ENCODE data around the gene HELZ. TPM values are rescaled to one million over a fixed set of nuclear protein-coding genes. Genes with fewer than 3 reads are reported as not detected.
A peak's percentile ranks its signal among the peaks of the same experiment; 100 is the strongest.

HELZ gene
- polyA plus RNA-seq, 3 donors: 24.8 to 44.1 (median 39.9) TPM

DNA sequence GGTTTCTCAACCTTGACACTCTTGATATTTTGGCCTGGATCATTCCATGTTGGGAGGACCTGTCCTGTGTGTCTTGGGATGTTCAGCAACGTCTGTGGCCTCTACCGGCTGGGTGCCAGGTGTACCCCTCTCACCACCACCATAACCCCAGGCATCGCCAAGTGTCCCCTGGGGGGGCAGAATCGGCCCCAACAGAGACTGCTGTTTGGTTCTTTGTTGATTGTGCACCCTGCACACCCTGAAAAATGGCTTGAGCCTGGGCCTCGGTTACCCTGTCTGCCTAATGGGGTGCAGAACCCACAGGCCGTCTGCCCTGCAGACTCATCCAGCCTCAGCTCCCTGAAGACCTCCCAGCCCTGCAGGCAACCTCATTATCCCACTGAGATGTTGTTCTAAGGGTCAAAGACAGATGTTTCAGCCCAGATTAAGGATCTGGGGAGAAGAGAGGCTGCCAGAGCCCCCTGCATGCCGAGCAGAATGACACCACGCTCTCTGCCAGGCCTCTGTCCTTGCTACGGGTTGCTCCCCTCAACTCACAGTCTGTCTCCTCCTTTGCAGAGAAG, 191.5 kb downstream of the HELZ start:
- 95% methylated on average over 5 of the region's 9 CpGs for WGBS (ENCODE audit: insufficient coverage)
- Histone ChIP-seq H2AFZ (ENCODE audit: insufficient read depth, low read depth, low read length, poor library complexity, severe bottlenecking) (no peak overlapping the region), H3K9me3 (replicated peaks in 1 of 2; ENCODE audit: control insufficient read depth in 1 of 2, insufficient read depth in 1 of 2, low read length in 2 of 2) (peaks cover 12 to 13% of the 10 kb centered on the region in 2 donors), H3K27me3 (ENCODE audit: control insufficient read depth in 2 of 2, insufficient read depth in 2 of 2, low read length in 2 of 2) (no peaks in the 10 kb centered on the region), H3K4me1 (ENCODE audit: control insufficient read depth in 1 of 2, insufficient read depth in 2 of 2, low read length in 2 of 2) (no peaks in the 10 kb centered on the region), H3K27ac (ENCODE audit: low read depth in 1 of 2, low read length in 2 of 2) (no peak overlapping the region), H3K79me2 (ENCODE audit: insufficient read depth, low read length) (no peaks in the 10 kb centered on the region), H3K9ac (ENCODE audit: insufficient read depth, low read length, poor library complexity, severe bottlenecking) (no peak overlapping the region), H3K4me2 (replicated peaks; ENCODE audit: extremely low read depth, low read length, poor library complexity, severe bottlenecking) (no peak overlapping the region), H3K4me3 (replicated peaks in 1 of 3; ENCODE audit: low read depth in 2 of 3, low read length in 3 of 3) (no peak overlapping the region), H4K20me1 (ENCODE audit: insufficient read depth, low read length) (no peaks in the 10 kb centered on the region), H3K36me3 (replicated peaks in 1 of 2; ENCODE audit: control insufficient read depth in 1 of 2, insufficient read depth in 2 of 2, low read length in 2 of 2) (no peaks in the 10 kb centered on the region)
- H3K36me3 Mint-ChIP-seq: no peaks in the 10 kb centered on the region
- intact Hi-C loops (cut with micrococcal nuclease): no loop called here
- peaks cover 9 to 18% (median 16%) of the 10 kb centered on the region in 7 donors for H3K9me3 Mint-ChIP-seq
- no peak for DNase-seq
- H3K4me3 Mint-ChIP-seq: no peak overlapping the region
- H3K27ac Mint-ChIP-seq: peak overlapping the region in 1 of 7 donors; percentile 27
- H3K27me3 Mint-ChIP-seq (ENCODE audit: low read depth in 3 of 3): no peaks in the 10 kb centered on the region
- no peaks in the 10 kb centered on the region for H3K4me1 Mint-ChIP-seq
- TF ChIP-seq, protein P1, sequence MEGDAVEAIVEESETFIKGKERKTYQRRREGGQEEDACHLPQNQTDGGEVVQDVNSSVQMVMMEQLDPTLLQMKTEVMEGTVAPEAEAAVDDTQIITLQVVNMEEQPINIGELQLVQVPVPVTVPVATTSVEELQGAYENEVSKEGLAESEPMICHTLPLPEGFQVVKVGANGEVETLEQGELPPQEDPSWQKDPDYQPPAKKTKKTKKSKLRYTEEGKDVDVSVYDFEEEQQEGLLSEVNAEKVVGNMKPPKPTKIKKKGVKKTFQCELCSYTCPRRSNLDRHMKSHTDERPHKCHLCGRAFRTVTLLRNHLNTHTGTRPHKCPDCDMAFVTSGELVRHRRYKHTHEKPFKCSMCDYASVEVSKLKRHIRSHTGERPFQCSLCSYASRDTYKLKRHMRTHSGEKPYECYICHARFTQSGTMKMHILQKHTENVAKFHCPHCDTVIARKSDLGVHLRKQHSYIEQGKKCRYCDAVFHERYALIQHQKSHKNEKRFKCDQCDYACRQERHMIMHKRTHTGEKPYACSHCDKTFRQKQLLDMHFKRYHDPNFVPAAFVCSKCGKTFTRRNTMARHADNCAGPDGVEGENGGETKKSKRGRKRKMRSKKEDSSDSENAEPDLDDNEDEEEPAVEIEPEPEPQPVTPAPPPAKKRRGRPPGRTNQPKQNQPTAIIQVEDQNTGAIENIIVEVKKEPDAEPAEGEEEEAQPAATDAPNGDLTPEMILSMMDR (IDR thresholded peaks at IDR 0.05): no peak

DNA sequence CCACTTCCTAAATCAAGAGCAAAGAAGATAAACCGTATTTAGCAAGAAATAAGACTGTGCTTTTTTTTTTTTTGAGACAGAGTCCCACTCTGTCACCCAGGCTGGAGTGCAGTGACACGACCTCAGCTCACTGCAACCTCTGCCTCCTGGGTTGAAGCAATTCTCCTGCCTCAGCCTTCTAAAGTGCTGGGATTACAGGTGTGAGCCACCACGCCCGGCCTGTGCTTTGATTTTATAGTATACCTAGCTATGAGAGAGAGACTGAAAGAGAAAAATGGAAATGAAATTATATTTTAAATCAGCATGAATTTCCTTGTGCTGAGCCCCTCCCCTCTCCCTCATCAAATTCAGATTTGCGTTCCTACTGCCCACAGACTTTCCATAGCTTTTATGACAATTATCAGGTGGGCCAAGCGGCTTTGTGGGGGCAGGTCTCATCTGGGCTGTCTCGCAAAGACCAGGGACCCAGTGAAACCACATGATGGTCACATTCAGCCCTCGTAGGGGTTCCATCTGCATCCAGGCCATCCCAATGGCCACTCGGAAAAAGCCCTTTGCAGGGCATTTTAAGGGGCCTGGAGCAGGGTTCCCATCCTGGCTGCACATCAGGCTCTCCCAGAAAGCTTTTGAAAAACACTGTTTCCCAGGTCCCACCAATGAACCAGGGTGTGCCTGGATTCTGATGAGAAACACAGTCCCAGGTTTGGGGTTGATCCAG, 192.1 kb downstream of the HELZ start:
- intact Hi-C loops (cut with micrococcal nuclease): no loop called here
- H2AFZ ChIP-seq (ENCODE audit: insufficient read depth, low read depth, low read length, poor library complexity, severe bottlenecking): no peak overlapping the region
- no peaks in the 10 kb centered on the region for H3K27me3 Mint-ChIP-seq (ENCODE audit: low read depth in 3 of 3)
- no peak overlapping the region for H3K4me3 Mint-ChIP-seq
- no peak overlapping the region for H3K4me3 ChIP-seq (replicated peaks in 1 of 3; ENCODE audit: low read depth in 2 of 3, low read length in 3 of 3)
- H3K4me2 ChIP-seq (replicated peaks; ENCODE audit: extremely low read depth, low read length, poor library complexity, severe bottlenecking): no peak overlapping the region
- 89% methylated on average over 5 of the region's 9 CpGs for WGBS (ENCODE audit: insufficient coverage)
- H4K20me1 ChIP-seq (ENCODE audit: insufficient read depth, low read length): no peaks in the 10 kb centered on the region
- DNase-seq: no peak
- H3K9me3 ChIP-seq (replicated peaks in 1 of 2; ENCODE audit: control insufficient read depth in 1 of 2, insufficient read depth in 1 of 2, low read length in 2 of 2): peaks cover 13 to 17% of the 10 kb centered on the region in 2 donors
- no peaks in the 10 kb centered on the region for H3K4me1 ChIP-seq (ENCODE audit: control insufficient read depth in 1 of 2, insufficient read depth in 2 of 2, low read length in 2 of 2)
- no peaks in the 10 kb centered on the region for H3K36me3 Mint-ChIP-seq
- no peaks in the 10 kb centered on the region for H3K4me1 Mint-ChIP-seq
- H3K9me3 Mint-ChIP-seq: peaks cover 10 to 23% (median 21%) of the 10 kb centered on the region in 7 donors
- H3K27ac ChIP-seq (ENCODE audit: low read depth in 1 of 2, low read length in 2 of 2): no peak overlapping the region
- no peaks in the 10 kb centered on the region for H3K27me3 ChIP-seq (ENCODE audit: control insufficient read depth in 2 of 2, insufficient read depth in 2 of 2, low read length in 2 of 2)
- H3K27ac Mint-ChIP-seq: no peak overlapping the region
- H3K36me3 ChIP-seq (replicated peaks in 1 of 2; ENCODE audit: control insufficient read depth in 1 of 2, insufficient read depth in 2 of 2, low read length in 2 of 2): no peaks in the 10 kb centered on the region
- H3K79me2 ChIP-seq (ENCODE audit: insufficient read depth, low read length): no peaks in the 10 kb centered on the region
- H3K9ac ChIP-seq (ENCODE audit: insufficient read depth, low read length, poor library complexity, severe bottlenecking): no peak overlapping the region
- TF ChIP-seq, protein P1 (IDR thresholded peaks at IDR 0.05): no peak

All from CD14-positive monocyte (primary cell).